K562 (cell line): Measurements from ENCODE around the gene SCART1. TPM values are rescaled to one million over a fixed set of nuclear protein-coding genes. Genes with fewer than 3 reads are reported as not detected.

Source experiments
- ATAC-seq: fragments of 200-7000 bp; cut with Tn5 transposase; 3 replicates; pipeline ENCODE4 v1.9.1; 2020; ENCODE audit warnings: moderate library complexity
- BruUV-seq: library from RNA; stranded (reverse); fragments of 400-500 nt; replicated peaks from 2 replicates; lab custom pipeline; 2021; lab: Mats Ljungman, UMichigan
- CTCF ChIA-PET: fragments of 300-600 bp; formaldehyde crosslinking; extraction: SDS; loops from one replicate; lab custom pipeline; 2021; ENCODE audit warnings: low intra/inter-chr PET ratio; lab: Yijun Ruan, JAX
- POLR2A ChIA-PET: fragments of 300-600, 350-650 bp; sonication (Branson Sonifier 250); formaldehyde crosslinking; extraction: SDS; loops from one replicate; lab custom pipeline; 2021; ENCODE audit warnings: antibody characterized with exemption, inconsistent platforms; lab: Yijun Ruan, JAX
- DNase-seq, 4 experiments: peaks; one replicate each; pipeline versions ENCODE4 v3.0.0 to v3.0.0-alpha.2; 2011 to 2018; ENCODE audit warnings: low spot score in 3 of 4, mixed read lengths in 3 of 4; ENCODE audit errors: extremely low read depth in 1 of 4
- FAIRE-seq: peaks from 2 replicates; lab custom pipeline; 2011; peaks lifted over from hg19 to GRCh38; lab: Jason Lieb, UNC
- H2AFZ ChIP-seq: 2 replicates; pipeline ENCODE4 v1.6.0; 2011; ENCODE audit warnings: low read depth, low read length, control low read depth, inconsistent platforms
- H3K27ac ChIP-seq: fragments of 200-600 bp; 3 replicates; pipeline ENCODE4 v1.8.0; 2011; ENCODE audit warnings: low read depth, mild to moderate bottlenecking, control low read depth, inconsistent platforms, low read length, moderate library complexity, mixed read lengths; ENCODE audit errors: extremely low read depth
- H3K27me3 ChIP-seq, 2 experiments: fragments of 300-600 bp in 1 of 2; 2 replicates in 1 of 2; 3 replicates in 1 of 2; pipeline versions ENCODE4 v1.6.0 to v1.8.0; 2011; ENCODE audit warnings: inconsistent platforms in 2 of 2, low read length in 2 of 2, mild to moderate bottlenecking in 1 of 2, mixed read lengths in 1 of 2, moderate library complexity in 1 of 2; ENCODE audit not compliant: control insufficient read depth in 2 of 2, insufficient read depth in 2 of 2
- H3K36me3 ChIP-seq: fragments of 300-600 bp; 3 replicates; pipeline ENCODE4 v1.8.0; 2011; ENCODE audit warnings: mild to moderate bottlenecking, low read length, inconsistent platforms; ENCODE audit not compliant: control insufficient read depth, insufficient read depth
- H3K4me1 ChIP-seq, 2 experiments: fragments of 200-600 bp in 1 of 2; replicated peaks in 1 of 2; 2 replicates in 1 of 2; 3 replicates in 1 of 2; pipeline versions ENCODE4 v1.5.1 to v1.8.0; 2011; ENCODE audit warnings: inconsistent platforms in 2 of 2, low read length in 2 of 2, mild to moderate bottlenecking in 1 of 2, mixed read lengths in 1 of 2, moderate library complexity in 1 of 2; ENCODE audit not compliant: control insufficient read depth in 2 of 2, insufficient read depth in 2 of 2
- H3K4me2 ChIP-seq: 2 replicates; pipeline ENCODE4 v1.6.1; 2011; ENCODE audit warnings: low read length, control low read depth, inconsistent platforms, mixed read lengths; ENCODE audit not compliant: insufficient read depth
- H3K4me3 ChIP-seq: fragments of 200-600 bp; sonication (generic), shearing (Covaris generic); 2 replicates; pipeline ENCODE4 v1.5.1; 2016; ENCODE audit warnings: control low read depth, inconsistent platforms
- H3K79me2 ChIP-seq: fragments of 200-600 bp; 3 replicates; pipeline ENCODE4 v1.8.0; 2011; ENCODE audit warnings: low read length, inconsistent platforms; ENCODE audit not compliant: control insufficient read depth, insufficient read depth
- H3K9ac ChIP-seq, 2 experiments: 2 replicates each; pipeline versions ENCODE4 v1.6.0 to v1.6.1; 2011; ENCODE audit warnings: low read depth in 2 of 2, low read length in 2 of 2, control low read depth in 1 of 2, inconsistent platforms in 1 of 2, mild to moderate bottlenecking in 1 of 2, mixed read lengths in 1 of 2; ENCODE audit not compliant: insufficient read depth in 1 of 2
- H3K9me1 ChIP-seq: one replicate; pipeline ENCODE4 v1.6.0; 2011; ENCODE audit warnings: inconsistent platforms, mild to moderate bottlenecking, low read length, moderate library complexity; ENCODE audit not compliant: control insufficient read depth, insufficient read depth
- H3K9me3 ChIP-seq: replicated peaks from 2 replicates; pipeline ENCODE4 v1.5.1; 2011; ENCODE audit warnings: low read depth, low read length, inconsistent platforms; ENCODE audit not compliant: control insufficient read depth, insufficient read depth
- H4K20me1 ChIP-seq: replicated peaks from 2 replicates; pipeline ENCODE4 v1.6.1; 2011; ENCODE audit warnings: low read length, inconsistent platforms, mixed read lengths; ENCODE audit not compliant: control insufficient read depth, insufficient read depth
- BDP1 ChIP-seq: IDR thresholded peaks from 3 replicates; pipeline ENCODE4 v1.6.1; 2011; ENCODE audit not compliant: insufficient read length, insufficient read depth
- BHLHE40 ChIP-seq: IDR thresholded peaks from 2 replicates; pipeline ENCODE4 v1.6.1; 2011; ENCODE audit warnings: low read length, improper control_type of control experiment
- BRD9 ChIP-seq: fragments of 450-650 bp; IDR thresholded peaks from 2 replicates; pipeline ENCODE4 v1.6.1; 2018; ENCODE audit warnings: low read depth; ENCODE audit not compliant: partially characterized antibody
- CBX3 ChIP-seq, 2 experiments: IDR thresholded peaks; 1 replicate in 1 of 2; 2 replicates in 1 of 2; pipeline ENCODE4 v1.6.1; 2012; ENCODE audit warnings: inconsistent platforms in 2 of 2, low read length in 2 of 2, borderline replicate concordance in 1 of 2, control low read depth in 1 of 2
- CC2D1A ChIP-seq: fragments of 450-650 bp; IDR thresholded peaks from 2 replicates; pipeline ENCODE4 v1.6.1; 2017; ENCODE audit warnings: mild to moderate bottlenecking
- CEBPB ChIP-seq: fragments of 450-650 bp; IDR thresholded peaks from 2 replicates; pipeline ENCODE4 v1.6.1; 2016; ENCODE audit warnings: missing genetic modification characterization, missing compliant biosample characterization
- ESRRA ChIP-seq: fragments of 450-650 bp; IDR thresholded peaks from 2 replicates; pipeline ENCODE4 v1.6.1; 2014; ENCODE audit warnings: low read depth, mild to moderate bottlenecking, moderate library complexity, borderline replicate concordance
- MIER1 ChIP-seq: fragments of 450-650 bp; IDR thresholded peaks from 2 replicates; pipeline ENCODE4 v1.6.1; 2016; ENCODE audit warnings: antibody characterized with exemption, mild to moderate bottlenecking, low read depth
- MYBL2 ChIP-seq, 2 experiments: fragments of 450-650 bp in 1 of 2; sonication (generic) in 1 of 2; formaldehyde crosslinking in 1 of 2; IDR thresholded peaks; 2 replicates each; pipeline versions ENCODE4 v1.6.1 to v1.8.1; 2017 to 2022; ENCODE audit warnings: borderline replicate concordance in 1 of 2, inconsistent platforms in 1 of 2, low read depth in 1 of 2, mild to moderate bottlenecking in 1 of 2, missing genetic modification reagents in 1 of 2, moderate library complexity in 1 of 2
- NFE2L1 ChIP-seq: fragments of 450-650 bp; IDR thresholded peaks from 2 replicates; pipeline ENCODE4 v1.6.1; 2016; ENCODE audit warnings: missing genetic modification characterization, low read depth, mild to moderate bottlenecking, missing compliant biosample characterization, moderate library complexity, borderline replicate concordance
- PHF21A ChIP-seq: fragments of 450-650 bp; IDR thresholded peaks from 2 replicates; pipeline ENCODE4 v1.6.1; 2017; ENCODE audit warnings: low read depth, borderline replicate concordance
- RNF2 ChIP-seq: sonication (generic); IDR thresholded peaks from 2 replicates; pipeline ENCODE4 v1.6.1; 2016
- ZNF124 ChIP-seq: sonication (generic); formaldehyde crosslinking; IDR thresholded peaks from 2 replicates; pipeline ENCODE4 v1.8.1; 2022; ENCODE audit warnings: missing genetic modification reagents
- ZNF143 ChIP-seq: sonication (generic); formaldehyde crosslinking; IDR thresholded peaks from 2 replicates; pipeline ENCODE4 v1.9.0; 2022; ENCODE audit warnings: mild to moderate bottlenecking, missing genetic modification reagents
- ZNF174 ChIP-seq: fragments of 250-450 bp; sonication (Bioruptor Pico); IDR thresholded peaks from 2 replicates; pipeline ENCODE4 v1.4.0; 2020; ENCODE audit warnings: mild to moderate bottlenecking
- ZNF263 ChIP-seq: sonication (generic); formaldehyde crosslinking; IDR thresholded peaks from 2 replicates; pipeline ENCODE4 v1.8.0; 2022; ENCODE audit warnings: mild to moderate bottlenecking, missing genetic modification reagents, borderline replicate concordance
- ZNF280A ChIP-seq: fragments of 450-650 bp; IDR thresholded peaks from 2 replicates; pipeline ENCODE4 v1.6.1; 2018; ENCODE audit warnings: mild to moderate bottlenecking, low read depth; ENCODE audit not compliant: partially characterized antibody
- ZNF354B ChIP-seq: fragments of 250-450 bp; sonication (Bioruptor Pico); IDR thresholded peaks from 2 replicates; pipeline ENCODE4 v1.4.0; 2020
- ZNF717 ChIP-seq: fragments of 250-450 bp; sonication (Bioruptor Pico); IDR thresholded peaks from 2 replicates; pipeline ENCODE4 v1.5.0; 2021
- in situ Hi-C: fragments of 300-500 bp; cut with MboI; formaldehyde crosslinking; loops from 4 replicates; pipeline ENCODE4 v1.15.0; 2018; ENCODE audit warnings: inconsistent platforms, mixed read lengths
- intact Hi-C: fragments of 100-400 bp; cut with micrococcal nuclease; formaldehyde crosslinking; loops from 2 replicates; pipeline ENCODE4 v1.14.2; 2022
- polyA plus RNA-seq, 8 experiments: library from polyadenylated mRNA; depleted of rRNA in 4 of 8; stranded (reverse) in 5 of 8; unstranded in 3 of 8; fragments of >200 nt; fragmentation: Nextera tagmentation in 2 of 8; fragmentation: Illumina TruSeq in 1 of 8; extraction: Ambion mirVana in 2 of 8; extraction: Trizol in 1 of 8; gene quantifications; 2 replicates each; pipeline versions ENCODE4 v1.2.1 to v1.2.3, GENCODE V29; 2011 to 2014; ENCODE audit warnings: inconsistent platforms in 1 of 8, missing spikeins in 1 of 8
- total RNA-seq, 7 experiments: library from RNA; depleted of rRNA in 6 of 7; stranded (reverse); fragments of >200 nt in 6 of 7; fragmentation: Illumina TruSeq in 2 of 7; extraction: Trizol in 2 of 7; gene quantifications; 2 replicates each; pipeline versions ENCODE4 v1.2.1 to v1.2.3, GENCODE V29; 2011 to 2021; ENCODE audit warnings: low replicate concordance in 1 of 7
- TF ChIP-seq, protein P1 (sequence below): fragments of 250-450 bp; sonication (Bioruptor Pico); IDR thresholded peaks from 2 replicates; pipeline ENCODE4 v1.8.0; 2021; ENCODE audit warnings: mild to moderate bottlenecking, moderate library complexity
- TF ChIP-seq, protein P2 (sequence below): fragments of 250-450 bp; sonication (Bioruptor Pico); IDR thresholded peaks from 2 replicates; pipeline ENCODE4 v1.8.0; 2021; ENCODE audit warnings: moderate library complexity, mild to moderate bottlenecking, inconsistent platforms
- TF ChIP-seq, protein P3 (sequence below), 2 experiments: fragments of 250-450 bp in 1 of 2; fragments of 450-650 bp in 1 of 2; sonication (Bioruptor Pico) in 1 of 2; IDR thresholded peaks; 2 replicates each; pipeline versions ENCODE4 v1.6.1 to v1.8.0; 2016 to 2021; ENCODE audit warnings: mild to moderate bottlenecking in 2 of 2, moderate library complexity in 2 of 2, missing compliant biosample characterization in 1 of 2, missing genetic modification characterization in 1 of 2

The SCART1 gene
- total and polyA plus RNA-seq, 9 of the 15 experiments (the other 6 are each of a cell fraction or from before 2014, with no cell fraction given), result 0.18 to 6.5 (median 4.5) TPM

- in situ Hi-C loops (no loop called here), intact Hi-C loops (no loop called here)
- Histone ChIP-seq H2AFZ (no peak overlapping the region), H3K79me2 (peaks cover 14% of the 10 kb centered on the region), H3K9ac (no peak overlapping the region), H4K20me1 (no peaks in the 10 kb centered on the region), H3K4me2 (no peak overlapping the region), H3K9me3 (peaks cover 7% of the 10 kb centered on the region; the same call in 1 of the 2 replicates), H3K27me3 (no peaks in the 10 kb centered on the region), H3K27ac (no peak overlapping the region), H3K36me3 (peaks cover 40% of the 10 kb centered on the region; the same call in 1 of the 3 replicates), H3K4me3 (no peak overlapping the region), H3K9me1 (no peaks in the 10 kb centered on the region), H3K4me1 (no peaks in the 10 kb centered on the region)
- CTCF ChIA-PET, result no interaction called here
- no TSS peak for BruUV-seq
- DNase-seq, result no peak
- FAIRE-seq, result no peak
- POLR2A ChIA-PET, result no interaction called here
- no peak for ATAC-seq
- TF ChIP-seq BHLHE40 (no peak), MIER1 (no peak), ZNF354B (no peak), BDP1 (no peak), ZNF280A (peak; percentile 58), ZNF717 (CRISPR knock-in tag) (no peak), CBX3 (IDR thresholded peaks at IDR 0.05; ENCODE audit: borderline replicate concordance in 1 of 2, low read length in 2 of 2) (0 out of 3 replicates have a peak, but pooled peaks of 1 of the 2 experiments have one; percentile 27), RNF2 (no peak), PHF21A (no peak), ZNF174 (CRISPR knock-in tag) (no peak), ZNF263 (CRISPR knock-in tag) (no peak), ESRRA (no peak), CC2D1A (no peak), NFE2L1 (no peak), ZNF143 (CRISPR knock-in tag) (no peak), ZNF124 (CRISPR knock-in tag) (no peak), CEBPB (tag) (no peak), MYBL2 (IDR thresholded peaks at IDR 0.05; ENCODE audit: low read depth) (no peak), MYBL2 (CRISPR knock-in tag; IDR thresholded peaks at IDR 0.05; ENCODE audit: borderline replicate concordance) (no peak), BRD9 (no peak)
- TF ChIP-seq, protein P1, sequence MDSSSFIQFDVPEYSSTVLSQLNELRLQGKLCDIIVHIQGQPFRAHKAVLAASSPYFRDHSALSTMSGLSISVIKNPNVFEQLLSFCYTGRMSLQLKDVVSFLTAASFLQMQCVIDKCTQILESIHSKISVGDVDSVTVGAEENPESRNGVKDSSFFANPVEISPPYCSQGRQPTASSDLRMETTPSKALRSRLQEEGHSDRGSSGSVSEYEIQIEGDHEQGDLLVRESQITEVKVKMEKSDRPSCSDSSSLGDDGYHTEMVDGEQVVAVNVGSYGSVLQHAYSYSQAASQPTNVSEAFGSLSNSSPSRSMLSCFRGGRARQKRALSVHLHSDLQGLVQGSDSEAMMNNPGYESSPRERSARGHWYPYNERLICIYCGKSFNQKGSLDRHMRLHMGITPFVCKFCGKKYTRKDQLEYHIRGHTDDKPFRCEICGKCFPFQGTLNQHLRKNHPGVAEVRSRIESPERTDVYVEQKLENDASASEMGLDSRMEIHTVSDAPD (CRISPR knock-in tag), result no peak
- TF ChIP-seq, protein P2, sequence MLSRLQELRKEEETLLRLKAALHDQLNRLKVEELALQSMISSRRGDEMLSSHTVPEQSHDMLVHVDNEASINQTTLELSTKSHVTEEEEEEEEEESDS (CRISPR knock-in tag), result no peak
- TF ChIP-seq, protein P3, sequence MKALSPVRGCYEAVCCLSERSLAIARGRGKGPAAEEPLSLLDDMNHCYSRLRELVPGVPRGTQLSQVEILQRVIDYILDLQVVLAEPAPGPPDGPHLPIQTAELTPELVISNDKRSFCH (CRISPR knock-in tag; IDR thresholded peaks at IDR 0.05), result no peak
- TF ChIP-seq, protein P3 (tag; IDR thresholded peaks at IDR 0.05), result no peak
Observed at GRCh38 chr10:133412381-133412711, 41.4 kb upstream of the SCART1 start.
